NCI-H226 (cell line): ENCODE data around the gene RHBDL2.
"Not testable (repeated sequence)": the region's sequence is repeated elsewhere in the genome, so short reads cannot be mapped to it uniquely, and the experiment has no call there.

ENCODE experiments used
- DNase-seq: peaks from one replicate; pipeline ENCODE4 v3.0.0-alpha.2; 2015

RHBDL2 gene, protein sequence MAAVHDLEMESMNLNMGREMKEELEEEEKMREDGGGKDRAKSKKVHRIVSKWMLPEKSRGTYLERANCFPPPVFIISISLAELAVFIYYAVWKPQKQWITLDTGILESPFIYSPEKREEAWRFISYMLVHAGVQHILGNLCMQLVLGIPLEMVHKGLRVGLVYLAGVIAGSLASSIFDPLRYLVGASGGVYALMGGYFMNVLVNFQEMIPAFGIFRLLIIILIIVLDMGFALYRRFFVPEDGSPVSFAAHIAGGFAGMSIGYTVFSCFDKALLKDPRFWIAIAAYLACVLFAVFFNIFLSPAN

DNA sequence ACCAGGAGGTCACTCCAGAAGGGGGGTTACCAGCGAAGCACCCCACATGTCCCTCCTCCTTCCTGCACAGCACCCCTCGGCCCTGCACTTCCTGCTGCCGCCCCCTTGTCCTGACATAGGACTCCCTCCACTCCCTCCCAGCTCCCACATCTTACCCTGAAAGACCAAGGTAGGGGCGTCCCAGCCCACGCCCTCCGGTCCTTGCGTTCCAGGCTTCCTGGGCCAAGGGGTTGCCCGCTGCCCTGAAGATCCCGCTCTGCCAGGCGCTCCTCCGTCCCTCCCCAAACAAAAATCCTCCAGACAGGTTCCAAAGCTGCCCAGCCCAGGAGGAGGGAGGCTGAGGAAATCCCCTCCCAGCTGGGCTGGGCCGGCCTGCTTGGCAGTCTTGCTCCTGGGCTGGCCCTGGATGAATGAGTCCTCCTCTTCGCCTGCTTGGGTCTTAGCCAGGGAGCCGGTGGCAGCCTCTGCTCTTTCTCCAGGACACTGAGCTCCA is at the start of gene RHBDL2:
TSS of gene RHBDL2 (minus strand) at position 304 of the 493 bp plus-strand sequence. CDS start 22,618 bp downstream, outside the sequence.
- peak; percentile 81 for DNase-seq

DNA sequence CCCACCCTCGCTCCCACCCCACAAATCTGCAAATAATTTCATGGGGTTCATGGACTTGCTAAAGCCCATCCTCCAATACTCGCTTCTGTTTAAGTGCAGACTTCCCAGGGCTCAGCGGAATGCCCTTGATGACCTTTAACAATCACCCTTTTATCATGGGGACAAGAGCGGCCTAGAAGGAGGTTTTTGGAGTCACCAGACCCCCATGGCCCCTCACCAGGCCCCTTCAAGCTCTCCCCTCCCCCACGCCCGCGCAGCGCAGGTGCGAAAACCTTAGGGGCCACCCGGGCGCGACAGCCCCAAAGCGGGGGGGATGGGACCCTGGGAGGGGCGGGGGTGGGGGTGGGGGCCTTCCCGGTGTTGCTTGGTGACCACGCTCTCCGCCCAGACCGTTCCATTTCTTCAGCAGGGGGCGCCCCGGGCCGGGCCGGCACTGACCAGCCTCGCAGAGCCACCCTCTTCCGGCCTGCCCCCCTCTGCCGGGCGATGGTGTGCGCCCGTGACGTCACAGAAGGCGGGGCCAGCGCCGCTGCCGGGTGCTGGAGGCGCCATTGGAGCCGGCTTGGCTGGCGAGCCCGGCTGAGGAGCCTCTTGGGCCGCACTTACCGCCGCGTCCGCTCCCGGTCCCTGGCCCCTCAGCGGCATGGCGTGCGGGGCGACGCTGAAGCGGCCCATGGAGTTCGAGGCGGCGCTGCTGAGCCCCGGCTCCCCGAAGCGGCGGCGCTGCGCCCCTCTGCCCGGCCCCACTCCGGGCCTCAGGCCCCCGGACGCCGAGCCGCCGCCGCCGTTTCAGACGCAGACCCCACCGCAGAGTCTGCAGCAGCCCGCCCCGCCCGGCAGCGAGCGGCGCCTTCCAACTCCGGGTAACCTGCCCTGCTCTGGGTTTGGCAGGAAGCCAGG is 49.4 kb upstream of the RHBDL2 start, which contains the start of gene AKIRIN1:
TSS of gene AKIRIN1 (plus strand) at position 539 of the 900 bp plus-strand sequence. CDS start at position 644, 105 bp downstream.
- peak; percentile 95 for DNase-seq

DNA sequence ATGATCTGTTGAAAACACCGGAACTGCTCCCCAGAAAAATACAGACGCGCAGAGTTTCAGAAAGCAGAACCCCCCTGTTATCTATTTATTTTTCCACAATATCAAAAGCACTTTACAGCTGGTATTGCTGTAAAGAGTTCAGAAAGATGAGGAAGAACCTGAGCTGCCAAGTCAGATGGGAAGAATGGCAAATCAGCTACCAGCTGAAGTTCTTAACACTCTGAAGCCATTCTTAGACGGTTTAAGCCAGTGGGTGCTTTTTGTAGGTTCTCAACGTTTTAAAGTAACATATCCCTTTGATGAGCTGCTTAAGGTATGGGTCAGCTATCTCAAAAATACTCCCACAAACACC is 48.7 kb upstream of the RHBDL2 start:
- DNase-seq, result no peak

DNA sequence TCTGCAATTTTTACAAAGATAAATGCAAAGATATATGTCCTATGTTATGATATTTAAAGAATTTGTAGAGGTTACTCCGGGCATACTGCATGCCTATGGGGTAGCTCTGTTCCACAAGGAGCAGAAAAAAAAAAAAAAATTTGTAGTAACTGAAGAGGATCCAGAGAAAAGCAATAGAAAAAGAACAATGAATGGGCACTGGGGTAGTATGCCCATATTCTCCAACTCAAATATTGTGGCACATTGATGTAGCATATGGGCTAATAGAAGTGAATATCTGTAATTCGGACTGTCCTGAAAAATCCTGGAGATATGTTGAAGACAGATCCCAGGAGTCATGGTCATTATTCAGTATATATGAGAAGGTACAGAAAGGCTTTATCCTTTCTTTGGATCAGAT is 48.3 kb upstream of the RHBDL2 start:
- no peak for DNase-seq

DNA sequence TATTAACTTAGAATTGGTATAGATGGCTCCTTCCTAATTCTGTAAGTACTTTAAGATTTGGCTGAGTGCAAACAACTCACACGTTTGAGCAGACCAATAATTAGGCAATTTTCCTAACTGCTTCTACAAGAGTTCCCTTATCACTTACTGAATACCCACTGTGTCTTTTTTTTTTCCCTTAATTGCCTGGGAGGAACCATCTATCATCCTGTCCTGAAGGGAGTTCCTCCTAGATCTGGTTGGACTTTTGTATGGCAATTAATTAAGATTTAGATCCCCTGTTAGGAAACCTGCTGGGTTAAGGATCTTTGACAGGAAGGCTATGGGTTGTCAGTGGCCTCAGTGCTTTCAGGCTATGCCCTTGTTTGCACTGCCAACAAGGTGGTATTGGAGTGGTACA is 37.8 kb upstream of the RHBDL2 start:
- DNase-seq, result not testable (repeated sequence)

DNA sequence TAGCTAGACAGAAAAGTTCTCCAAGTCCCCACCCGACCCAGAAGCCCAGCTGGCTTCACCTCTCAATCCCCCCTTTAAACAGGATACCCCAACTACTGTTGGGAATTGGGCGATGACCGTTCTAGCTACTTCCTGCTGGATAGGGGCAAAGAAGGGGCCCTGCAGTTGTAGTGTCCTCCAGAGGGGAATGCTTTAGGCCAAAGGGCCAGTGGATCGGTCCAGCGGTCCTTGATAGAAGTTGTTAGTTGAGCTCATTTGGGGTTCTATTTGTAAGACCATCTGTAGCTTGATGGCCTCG is 36.6 kb upstream of the RHBDL2 start:
- not testable (repeated sequence) for DNase-seq

DNA sequence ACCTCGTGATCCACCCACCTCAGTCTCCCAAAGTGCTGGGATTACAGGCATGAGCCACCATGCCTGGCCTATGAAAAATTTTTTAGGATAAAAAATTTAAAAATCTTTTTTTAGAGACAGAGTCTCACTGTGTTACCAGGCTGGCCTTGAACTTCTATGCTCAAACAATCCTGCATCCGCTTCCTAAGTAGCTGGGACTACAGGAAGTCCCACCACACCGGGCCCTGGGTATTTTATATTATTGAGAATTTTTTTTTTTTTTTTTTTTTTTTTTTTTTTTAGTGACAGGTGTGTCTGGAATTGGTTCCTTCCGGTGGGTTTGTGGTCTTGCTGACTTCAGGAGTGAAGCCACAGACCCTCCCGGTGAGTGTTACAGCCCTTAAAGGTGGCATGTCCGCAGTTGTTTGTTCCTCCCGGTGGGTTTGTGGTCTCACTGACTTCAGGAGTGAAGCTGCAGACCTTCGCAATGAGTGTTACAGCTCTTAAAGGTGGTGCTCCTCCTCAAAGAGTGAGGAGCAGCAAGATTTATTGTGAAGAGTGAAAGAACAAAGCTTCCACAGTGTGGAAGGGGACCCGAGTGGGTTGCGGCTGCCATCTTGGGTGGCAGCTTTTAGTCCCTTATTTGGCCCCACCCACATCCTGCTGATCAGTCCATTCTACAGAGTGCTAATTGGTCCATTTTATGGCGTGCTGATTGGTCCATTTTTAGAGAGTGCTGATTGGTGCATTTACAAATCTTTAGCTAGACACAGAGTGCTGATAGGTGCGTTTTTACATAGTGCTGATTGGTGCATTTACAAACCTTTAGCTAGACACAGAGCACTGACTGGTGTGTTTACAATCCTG is 36.0 kb upstream of the RHBDL2 start:
- DNase-seq, result not testable (repeated sequence)

DNA sequence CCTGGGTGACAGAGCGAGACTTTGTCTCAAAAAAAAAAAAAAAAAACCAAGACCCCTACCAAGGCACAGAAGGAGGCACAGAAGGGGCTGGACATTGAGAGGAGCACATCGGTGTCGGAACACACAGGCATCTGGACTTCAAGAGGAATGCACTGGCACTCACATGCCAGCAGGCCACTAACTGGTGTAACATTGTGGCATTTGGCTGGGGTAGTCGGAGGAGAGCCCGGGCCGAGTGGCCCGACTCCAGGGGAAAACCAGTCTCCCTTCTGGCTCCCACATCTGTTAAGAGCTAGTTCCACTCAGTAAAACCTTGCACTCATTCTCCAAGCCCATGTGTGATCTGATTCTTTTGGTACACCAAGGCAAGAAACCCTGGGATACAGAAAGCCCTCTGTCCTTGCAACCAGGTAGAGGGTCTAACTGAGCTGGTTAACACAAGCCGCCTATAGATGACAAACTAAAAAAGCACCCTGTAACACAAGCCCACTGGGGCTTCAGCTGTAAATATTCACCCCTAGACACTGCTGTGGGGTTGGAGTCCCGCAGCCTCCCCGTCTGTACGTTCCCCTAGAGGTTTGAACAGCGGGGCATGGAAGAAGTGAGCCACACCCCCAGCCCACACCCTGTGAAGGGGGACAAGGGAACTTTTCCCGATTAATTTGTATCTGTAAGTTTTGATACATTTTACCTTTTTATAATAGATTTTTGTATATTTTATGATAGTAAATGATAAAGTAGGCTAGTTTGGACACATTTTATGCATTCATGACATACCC is 32.2 kb upstream of the RHBDL2 start:
- no peak for DNase-seq

DNA sequence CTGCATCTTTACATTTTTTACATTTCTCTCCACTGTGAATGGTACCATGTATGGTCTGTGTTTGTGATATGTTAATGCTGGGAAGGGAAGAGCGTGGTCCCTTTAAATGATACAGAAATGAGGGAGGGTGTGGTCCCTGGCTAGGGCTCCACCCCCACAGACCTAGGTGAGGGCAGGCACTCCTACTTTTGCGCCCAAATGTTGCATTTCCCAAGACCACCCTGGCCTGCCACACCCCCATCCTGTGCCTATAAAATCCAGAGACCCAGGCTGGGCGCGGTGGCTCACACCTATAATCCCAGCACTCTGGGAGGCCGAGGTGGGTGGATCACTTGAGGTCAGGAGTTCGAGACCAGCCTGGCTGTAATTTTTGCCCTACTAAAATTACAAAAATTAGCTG is 31.5 kb upstream of the RHBDL2 start:
- not testable (repeated sequence) for DNase-seq

DNA sequence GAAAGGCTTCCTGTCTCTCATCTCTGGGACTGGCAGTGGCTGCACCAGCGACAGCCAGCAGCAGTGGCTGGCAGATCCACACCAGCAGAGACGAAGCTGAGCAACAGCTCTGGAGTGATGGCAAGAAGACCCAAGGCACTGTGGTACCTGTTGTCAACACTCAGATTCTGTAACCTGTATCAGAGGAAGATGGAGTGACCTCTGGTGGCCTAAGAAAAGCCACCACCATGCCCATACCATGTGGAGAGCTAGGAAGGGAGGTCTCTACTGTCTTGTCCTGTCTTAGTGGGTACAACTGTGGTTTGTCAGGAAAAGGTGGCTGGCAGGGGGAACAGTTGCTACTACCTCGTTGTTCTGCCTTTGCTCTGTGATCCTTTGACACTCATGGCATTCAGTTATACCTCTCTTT is 22.5 kb upstream of the RHBDL2 start:
- DNase-seq, result peak; percentile 6

DNA sequence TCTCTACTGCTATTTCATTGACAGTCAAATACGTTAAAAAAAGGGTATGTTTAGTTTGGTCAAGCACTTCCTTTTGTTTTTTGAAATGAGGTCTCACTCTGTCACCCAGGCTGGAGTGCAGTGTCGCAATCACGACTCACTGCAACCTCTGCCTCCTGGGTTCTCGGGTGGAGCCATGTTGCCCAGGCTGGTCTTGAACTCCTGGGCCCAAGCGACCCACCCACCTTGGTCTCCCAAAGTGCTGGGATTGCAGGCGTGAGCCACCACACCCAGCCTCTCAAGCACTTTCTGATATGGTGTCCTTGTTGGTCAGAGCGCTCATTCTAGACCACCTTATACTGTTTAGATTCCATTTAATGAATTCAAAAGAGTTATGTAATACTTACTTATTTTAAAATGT is 20.9 kb upstream of the RHBDL2 start:
- peak; percentile 48 for DNase-seq

DNA sequence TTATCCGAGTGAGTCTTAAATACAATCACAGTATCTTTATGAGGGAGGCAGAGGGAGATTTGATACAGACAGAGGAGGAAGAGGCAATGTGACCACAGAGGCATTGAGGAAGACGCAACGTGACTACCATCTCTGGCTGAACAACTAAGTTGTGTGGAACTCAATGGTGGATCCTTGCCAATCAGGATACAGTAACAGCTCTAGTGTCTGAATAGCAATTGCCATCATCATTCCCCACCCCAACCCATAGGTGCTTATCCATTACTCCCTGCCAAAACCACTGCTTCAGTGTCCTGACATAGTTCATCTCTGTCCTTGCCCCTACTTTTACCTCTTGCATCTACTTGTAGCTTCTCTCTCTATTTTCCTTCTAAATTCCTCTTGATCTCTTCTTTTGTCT is 20.5 kb upstream of the RHBDL2 start:
- peak; percentile 69 for DNase-seq

DNA sequence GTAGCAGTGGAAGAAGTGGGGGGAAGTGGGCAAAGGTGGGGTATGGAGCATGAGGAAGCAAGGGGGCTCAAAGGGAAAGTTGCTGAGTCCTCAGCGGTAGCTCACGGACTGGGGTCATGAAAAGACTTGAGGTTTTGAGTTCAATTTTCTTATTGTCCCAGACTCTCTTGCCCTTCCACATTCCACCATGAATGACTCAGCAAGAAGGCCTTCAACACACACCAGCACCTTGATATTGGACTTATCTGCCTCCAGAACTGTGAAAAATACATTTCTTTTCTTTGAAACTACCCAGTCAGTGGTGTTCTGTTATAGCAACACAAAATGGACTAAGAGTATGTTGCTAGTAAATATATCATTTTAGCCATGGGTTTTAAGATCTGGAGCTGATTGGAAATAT is 17.3 kb upstream of the RHBDL2 start:
- peak; percentile 82 for DNase-seq

DNA sequence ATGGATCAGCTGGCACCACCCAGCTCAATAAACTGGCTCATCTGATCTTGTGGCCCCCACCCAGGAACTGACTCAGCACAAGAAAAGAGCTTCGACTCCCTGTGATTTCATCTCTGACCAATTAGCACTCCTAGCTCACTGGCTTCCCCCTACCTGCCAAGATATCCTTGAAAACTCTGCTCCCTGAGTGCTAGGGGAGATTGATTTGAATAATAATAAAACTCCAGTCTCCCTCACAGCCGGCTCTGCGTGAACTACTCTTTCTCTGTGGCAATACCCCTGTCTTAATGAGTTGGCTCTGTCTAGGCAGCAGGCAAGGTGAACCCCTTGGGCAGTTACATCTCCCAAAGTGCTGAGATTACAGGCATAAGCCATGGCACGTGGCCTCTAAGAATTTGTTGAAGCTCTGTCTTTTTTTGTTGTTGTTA is 11.8 kb upstream of the RHBDL2 start:
- DNase-seq, result peak; percentile 61

DNA sequence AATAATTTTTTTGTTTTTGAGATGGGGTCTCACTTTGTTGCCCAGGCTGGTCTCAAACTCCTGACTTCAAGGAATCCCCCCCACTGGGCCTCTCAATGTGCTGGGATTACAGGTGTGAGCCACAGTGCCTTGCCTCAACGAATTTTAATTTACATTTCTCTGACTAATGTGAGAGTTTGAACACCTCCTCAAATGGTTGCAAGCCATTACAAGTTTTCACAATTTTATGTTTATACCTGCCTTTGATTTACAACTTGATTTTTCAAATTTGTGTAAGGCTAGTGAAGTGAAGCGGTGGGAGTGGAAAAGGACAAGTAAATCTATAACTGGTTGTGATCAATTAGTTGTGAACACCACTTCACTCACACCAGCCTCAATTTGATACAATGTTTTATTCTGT is 8.9 kb upstream of the RHBDL2 start:
- no peak for DNase-seq

DNA sequence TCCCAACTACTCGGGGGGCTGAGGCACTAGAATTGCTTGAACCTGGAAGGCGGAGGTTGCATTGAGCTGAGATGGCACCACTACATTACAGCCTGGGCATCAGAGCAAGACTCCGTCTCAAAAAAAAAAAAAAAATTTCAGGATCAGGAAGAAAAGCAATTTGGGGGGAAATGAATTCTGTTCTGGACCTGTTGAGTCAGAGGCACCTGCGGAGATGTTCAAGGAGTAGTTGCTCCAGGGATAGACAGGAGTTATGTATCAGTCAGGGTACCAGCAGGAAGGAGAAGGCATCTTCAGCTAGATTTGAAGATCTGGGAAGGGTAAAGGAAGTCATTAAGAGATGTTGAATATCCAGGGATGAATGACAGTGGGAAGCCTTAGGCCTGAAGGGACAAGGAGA is 2.9 kb upstream of the RHBDL2 start:
- DNase-seq, result no peak

DNA sequence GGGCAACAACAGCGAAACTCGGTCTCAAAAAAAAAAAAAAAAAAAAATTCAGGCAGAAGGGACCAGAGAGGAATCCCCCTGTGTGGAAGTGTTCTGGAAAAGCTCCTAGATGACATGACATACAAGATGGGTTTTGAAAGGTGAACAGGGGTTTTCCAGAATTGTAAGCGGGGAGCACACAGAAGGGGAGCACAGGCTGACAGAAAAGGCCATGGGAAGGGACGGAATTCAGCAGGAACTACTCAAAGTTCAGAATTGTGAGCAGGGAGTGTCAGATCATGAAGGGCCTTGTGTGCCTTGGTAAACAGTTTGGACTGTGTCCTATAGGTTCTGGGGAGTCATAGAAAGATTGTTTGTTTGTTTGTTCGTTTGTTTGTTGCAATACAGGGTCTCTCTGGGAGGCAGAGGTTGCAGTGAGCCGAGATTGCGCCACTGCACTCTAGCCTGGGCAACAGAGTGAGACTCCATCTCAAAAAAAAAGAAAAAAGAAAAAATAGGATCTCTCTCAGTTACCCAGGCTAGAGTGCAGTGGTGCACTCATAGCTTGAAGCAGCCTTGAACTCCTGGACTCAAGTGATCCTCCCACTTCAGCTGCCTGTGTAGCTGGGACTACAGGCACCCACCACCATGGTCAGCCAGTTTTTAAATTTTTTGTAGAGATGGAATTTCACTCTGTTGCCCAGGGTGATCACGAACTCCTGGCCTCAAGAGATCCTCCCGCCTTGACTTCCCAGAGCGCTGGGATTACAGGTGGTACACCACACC is 1.2 kb upstream of the RHBDL2 start:
- DNase-seq, result no peak

DNA sequence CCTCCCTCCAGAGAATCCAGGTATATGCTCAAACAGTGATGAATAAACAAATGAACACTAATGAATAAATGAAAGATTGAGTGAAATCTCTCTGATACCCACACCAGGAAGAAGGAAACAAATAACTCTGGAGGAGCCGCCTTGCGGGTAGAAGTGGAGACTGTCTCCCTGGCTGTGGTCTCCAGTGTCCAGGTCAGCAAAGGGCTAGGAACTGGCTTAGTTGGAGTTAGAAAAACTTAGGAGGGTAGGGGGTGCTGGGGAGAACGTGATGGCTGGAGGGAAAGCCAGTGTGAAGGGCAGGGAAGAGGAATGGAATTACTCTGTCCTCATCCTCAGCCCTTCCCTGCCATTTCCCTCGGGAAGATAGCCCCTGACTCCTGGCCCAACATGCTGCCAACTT is 537 bp downstream of the RHBDL2 start:
- no peak for DNase-seq

DNA sequence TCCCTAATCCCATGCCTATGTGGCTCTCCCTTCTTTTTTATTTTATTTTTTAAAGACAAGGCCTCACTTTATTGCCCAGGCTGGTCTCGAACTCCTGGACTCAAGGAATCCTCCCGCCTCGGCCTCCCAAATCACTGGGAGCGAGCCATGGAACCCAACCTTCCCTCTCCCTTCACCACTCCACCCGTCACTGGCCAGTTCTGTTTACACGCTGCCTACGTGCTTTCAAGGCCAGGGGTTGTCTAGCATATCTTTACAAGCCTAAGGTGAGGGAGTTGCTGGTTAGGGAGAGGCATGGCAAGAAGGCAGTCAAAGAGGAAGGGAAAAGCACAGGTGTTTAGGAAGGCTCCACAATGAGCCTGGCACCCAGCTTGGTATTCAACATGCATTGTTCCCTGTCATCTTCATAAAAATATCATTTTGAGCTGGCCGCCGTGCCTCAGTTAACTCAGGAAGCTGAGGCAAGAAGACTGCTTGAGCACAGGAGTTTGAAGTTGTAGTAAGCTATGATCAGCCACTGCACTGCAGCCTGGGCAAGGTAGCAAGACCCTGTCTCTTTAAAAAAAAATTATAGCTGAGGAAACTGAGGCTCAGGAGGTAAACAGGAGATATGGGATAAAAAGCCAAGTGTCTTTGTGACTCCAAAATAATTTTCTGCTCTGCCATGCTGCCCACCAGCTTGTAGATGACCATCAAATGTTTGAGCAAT is 1.1 kb downstream of the RHBDL2 start:
- no peak for DNase-seq

DNA sequence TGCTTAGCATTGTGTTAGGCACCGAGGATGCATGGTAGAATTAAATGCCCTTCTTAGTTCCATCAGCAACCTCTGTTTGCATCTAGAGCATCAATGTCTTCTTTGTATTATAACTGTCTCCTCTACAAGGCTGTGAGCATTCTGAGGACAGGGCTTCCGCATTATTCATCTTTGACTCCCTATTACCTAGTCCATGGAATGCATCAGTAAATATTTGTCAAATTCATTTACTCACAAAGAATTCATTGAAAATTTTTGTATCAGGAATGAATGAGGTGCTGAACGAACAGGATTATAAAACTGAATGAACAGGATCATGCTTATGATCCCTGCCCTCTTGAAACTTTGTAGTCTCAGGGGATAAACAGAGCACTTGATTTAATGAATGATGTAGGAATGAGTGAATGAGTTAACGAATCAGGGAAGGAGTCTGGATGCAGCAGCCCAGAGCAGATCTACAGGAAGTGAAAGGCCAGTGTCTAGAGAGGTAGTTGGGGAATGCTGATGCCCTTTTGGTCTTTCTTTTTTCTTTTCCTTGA is 2.8 kb downstream of the RHBDL2 start:
- DNase-seq, result no peak

DNA sequence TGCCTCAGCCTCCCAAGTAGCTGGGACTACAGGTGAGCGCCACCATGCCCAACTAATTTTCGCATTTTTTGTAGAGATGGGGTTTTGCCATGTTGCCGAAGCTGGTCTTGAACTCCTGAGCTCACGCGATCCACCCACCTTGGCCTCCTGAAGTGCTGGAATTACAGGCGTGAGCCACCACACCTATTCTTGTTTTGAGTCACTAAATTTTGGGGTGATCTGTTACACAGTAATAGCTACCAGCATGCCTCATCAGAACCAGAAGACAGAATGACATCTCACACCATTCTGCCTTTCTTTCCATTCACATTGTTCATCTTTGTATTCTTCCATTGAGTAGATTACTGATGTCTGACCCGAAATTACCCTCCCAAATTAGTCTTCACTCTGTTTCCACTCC is 9.1 kb downstream of the RHBDL2 start:
- DNase-seq, result no peak
